Endothelial cell (in vitro differentiated cells): ENCODE results near the gene ITGB7. TPM values are rescaled to one million over a fixed set of nuclear protein-coding genes. Genes with fewer than 3 reads are reported as not detected.
A peak's percentile ranks its signal among the peaks of the same experiment; 100 is the strongest.

Experiments
- DNase-seq: peaks from one replicate; pipeline ENCODE4 v3.0.0; 2021; ENCODE audit warnings: low spot score
- H3K27ac Mint-ChIP-seq: one replicate; pipeline ENCODE4 v1.8.0; 2021; ENCODE audit warnings: mixed read lengths, inconsistent platforms; ENCODE audit not compliant: unreplicated experiment
- H3K27me3 Mint-ChIP-seq: one replicate; pipeline ENCODE4 v1.8.0; 2021; ENCODE audit warnings: mild to moderate bottlenecking, moderate library complexity, mixed read lengths, inconsistent platforms; ENCODE audit not compliant: unreplicated experiment
- H3K36me3 Mint-ChIP-seq: one replicate; pipeline ENCODE4 v1.8.0; 2021; ENCODE audit warnings: mild to moderate bottlenecking, low read depth, mixed read lengths, inconsistent platforms; ENCODE audit not compliant: unreplicated experiment
- H3K4me1 Mint-ChIP-seq: one replicate; pipeline ENCODE4 v1.8.0; 2021; ENCODE audit warnings: mild to moderate bottlenecking, mixed read lengths, inconsistent platforms; ENCODE audit not compliant: unreplicated experiment
- H3K4me3 Mint-ChIP-seq: one replicate; pipeline ENCODE4 v1.8.0; 2021; ENCODE audit warnings: mild to moderate bottlenecking, mixed read lengths, inconsistent platforms; ENCODE audit not compliant: unreplicated experiment
- H3K9me3 Mint-ChIP-seq: one replicate; pipeline ENCODE4 v1.8.0; 2021; ENCODE audit warnings: mixed read lengths, inconsistent platforms; ENCODE audit not compliant: unreplicated experiment
- CTCF ChIP-seq: fragments of 200-600 bp; sonication (generic); IDR thresholded peaks from one replicate; pipeline ENCODE4 v1.5.0; 2021; ENCODE audit warnings: antibody characterized with exemption; ENCODE audit not compliant: unreplicated experiment
- total RNA-seq: library from RNA; stranded (reverse); fragmentation: NEBNext Ultra II Directional; extraction: Animal tissue kit (Norgen Biotek cat#: 25700); gene quantifications from one replicate; pipeline ENCODE4 v1.2.1, GENCODE V29; 2021; ENCODE audit not compliant: unreplicated experiment

The ITGB7 gene
- total RNA-seq, 1 donor from 2014 or later, result 0.56 TPM

GRCh38 chr12:53196486-53196885 lies 10.6 kb downstream of the ITGB7 start:
- H3K4me1 Mint-ChIP-seq, result peaks cover 13% of the 10 kb centered on the region
- H3K9me3 Mint-ChIP-seq, result no peaks in the 10 kb centered on the region
- peaks cover 28% of the 10 kb centered on the region for H3K27me3 Mint-ChIP-seq
- no peak for DNase-seq
- no peak overlapping the region for H3K27ac Mint-ChIP-seq
- no peak for TF ChIP-seq CTCF
- H3K36me3 Mint-ChIP-seq, result no peaks in the 10 kb centered on the region
- H3K4me3 Mint-ChIP-seq, result no peak overlapping the region

GRCh38 chr12:53195516-53196420 lies 11.3 kb downstream of the ITGB7 start:
- H3K27me3 Mint-ChIP-seq, result peaks cover 25% of the 10 kb centered on the region
- DNase-seq, result no peak
- no peaks in the 10 kb centered on the region for H3K36me3 Mint-ChIP-seq
- peaks cover 9% of the 10 kb centered on the region for H3K4me1 Mint-ChIP-seq
- TF ChIP-seq CTCF, result no peak
- peak overlapping the region; percentile 14 for H3K4me3 Mint-ChIP-seq
- no peaks in the 10 kb centered on the region for H3K9me3 Mint-ChIP-seq
- no peak overlapping the region for H3K27ac Mint-ChIP-seq

- Mint-ChIP-seq H3K27me3 (peaks cover 25% of the 10 kb centered on the region), H3K9me3 (no peaks in the 10 kb centered on the region), H3K27ac (no peak overlapping the region), H3K36me3 (no peaks in the 10 kb centered on the region), H3K4me1 (peaks cover 9% of the 10 kb centered on the region), H3K4me3 (no peak overlapping the region)
- no peak for DNase-seq
- TF ChIP-seq CTCF, result no peak
These were observed 12.1 kb downstream of the ITGB7 start for GRCh38 chr12:53194973-53195372.

- Mint-ChIP-seq H3K36me3 (no peaks in the 10 kb centered on the region), H3K27ac (no peak overlapping the region), H3K4me3 (no peak overlapping the region), H3K27me3 (peaks cover 22% of the 10 kb centered on the region), H3K9me3 (no peaks in the 10 kb centered on the region), H3K4me1 (peaks cover 8% of the 10 kb centered on the region)
- TF ChIP-seq CTCF, result no peak
- DNase-seq, result no peak
These were observed 12.9 kb downstream of the ITGB7 start for GRCh38 chr12:53193985-53194716.

GRCh38 chr12:53193040-53193439 lies 14.0 kb downstream of the ITGB7 start:
- Mint-ChIP-seq H3K9me3 (no peaks in the 10 kb centered on the region), H3K4me3 (no peak overlapping the region), H3K27ac (no peak overlapping the region), H3K36me3 (peaks cover 5% of the 10 kb centered on the region), H3K27me3 (peaks cover 15% of the 10 kb centered on the region), H3K4me1 (peaks cover 6% of the 10 kb centered on the region)
- no peak for DNase-seq
- no peak for TF ChIP-seq CTCF
